GM12878 (cell line): Measurements from ENCODE around the gene DNASE1L3.

Experiments
- CTCF ChIP-seq, 3 experiments: IDR thresholded peaks in 2 of 3; conservative IDR thresholded peaks in 1 of 3; 2 replicates each; pipeline ENCODE4 v1.5.1; 2011; ENCODE audit warnings: low read depth in 3 of 3, low read length in 3 of 3, mild to moderate bottlenecking in 3 of 3, control low read depth in 2 of 3, moderate library complexity in 2 of 3, inconsistent platforms in 1 of 3, mixed read lengths in 1 of 3; ENCODE audit not compliant: control insufficient read depth in 2 of 3, insufficient read depth in 1 of 3; ENCODE audit errors: extremely low read depth in 1 of 3
- GABPA ChIP-seq: IDR thresholded peaks from 2 replicates; pipeline ENCODE4 v1.6.1; 2014; ENCODE audit warnings: antibody characterized with exemption, low read depth, mild to moderate bottlenecking, inconsistent platforms
- POLR2A ChIP-seq: IDR thresholded peaks from 2 replicates; pipeline ENCODE4 v1.6.1; 2011; ENCODE audit warnings: low read depth, mild to moderate bottlenecking, low read length
- POLR2AphosphoS5 ChIP-seq: IDR thresholded peaks from 2 replicates; pipeline ENCODE4 v1.6.1; 2011; ENCODE audit warnings: mild to moderate bottlenecking, low read length, inconsistent platforms
- TF ChIP-seq, protein P1 (sequence below): IDR thresholded peaks from 2 replicates; pipeline ENCODE4 v1.6.1; 2012; ENCODE audit warnings: mild to moderate bottlenecking, low read depth, low read length

DNA sequence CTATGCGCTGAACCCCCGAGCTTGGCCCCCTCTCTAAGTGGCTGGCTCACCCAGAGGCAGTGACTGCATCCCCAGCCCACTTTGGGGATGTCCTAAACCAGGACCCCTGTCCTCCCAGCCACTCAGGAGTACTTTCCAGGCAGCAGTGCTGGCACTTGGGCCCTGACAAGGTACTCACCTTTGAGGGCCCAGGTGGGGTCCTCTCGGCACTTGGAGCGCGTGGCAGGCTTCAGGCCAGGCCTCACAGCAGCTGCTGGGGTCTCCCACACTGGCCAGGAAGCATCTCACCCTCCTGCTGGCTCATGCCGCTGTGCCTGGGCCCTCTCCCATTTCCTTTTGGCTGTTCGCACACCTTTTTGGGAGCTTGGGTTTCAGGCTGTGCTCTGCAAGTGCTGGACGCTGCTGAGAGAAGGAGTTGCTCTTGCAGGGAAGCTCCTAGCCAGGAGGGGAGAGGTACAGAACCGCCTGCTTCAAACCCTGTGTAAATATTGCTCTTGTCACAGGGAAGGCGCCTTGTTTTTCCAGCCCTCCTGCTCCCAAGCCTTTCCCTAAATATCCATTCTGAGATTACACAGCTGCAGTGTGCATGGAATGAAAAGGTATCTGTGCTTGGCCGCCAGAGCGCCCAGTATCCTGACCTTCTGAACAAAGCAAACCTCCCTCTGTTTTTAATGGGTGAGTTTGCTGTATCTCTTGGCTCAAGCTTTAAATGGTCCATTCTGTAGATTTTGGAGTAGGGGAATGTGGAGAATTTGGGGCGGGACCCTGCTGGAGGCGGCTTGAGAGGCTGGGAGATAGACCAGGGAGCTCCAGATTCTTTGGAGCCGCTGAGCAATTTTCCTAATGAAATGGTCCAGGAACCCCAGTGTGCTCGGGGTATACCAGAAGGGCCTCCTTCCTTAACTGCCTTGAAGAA lies 45.6 kb downstream of the DNASE1L3 start:
- TF ChIP-seq POLR2AphosphoS5, result no peak
- TF ChIP-seq POLR2A, result no peak
- TF ChIP-seq CTCF (IDR thresholded peaks at IDR 0.05 in 2 of 3, conservative IDR thresholded peaks at IDR 0.05 in 1 of 3; ENCODE audit: control insufficient read depth in 2 of 3, extremely low read depth in 1 of 3, insufficient read depth in 1 of 3, low read depth in 3 of 3, low read length in 3 of 3), result no peak
- TF ChIP-seq, protein P1, sequence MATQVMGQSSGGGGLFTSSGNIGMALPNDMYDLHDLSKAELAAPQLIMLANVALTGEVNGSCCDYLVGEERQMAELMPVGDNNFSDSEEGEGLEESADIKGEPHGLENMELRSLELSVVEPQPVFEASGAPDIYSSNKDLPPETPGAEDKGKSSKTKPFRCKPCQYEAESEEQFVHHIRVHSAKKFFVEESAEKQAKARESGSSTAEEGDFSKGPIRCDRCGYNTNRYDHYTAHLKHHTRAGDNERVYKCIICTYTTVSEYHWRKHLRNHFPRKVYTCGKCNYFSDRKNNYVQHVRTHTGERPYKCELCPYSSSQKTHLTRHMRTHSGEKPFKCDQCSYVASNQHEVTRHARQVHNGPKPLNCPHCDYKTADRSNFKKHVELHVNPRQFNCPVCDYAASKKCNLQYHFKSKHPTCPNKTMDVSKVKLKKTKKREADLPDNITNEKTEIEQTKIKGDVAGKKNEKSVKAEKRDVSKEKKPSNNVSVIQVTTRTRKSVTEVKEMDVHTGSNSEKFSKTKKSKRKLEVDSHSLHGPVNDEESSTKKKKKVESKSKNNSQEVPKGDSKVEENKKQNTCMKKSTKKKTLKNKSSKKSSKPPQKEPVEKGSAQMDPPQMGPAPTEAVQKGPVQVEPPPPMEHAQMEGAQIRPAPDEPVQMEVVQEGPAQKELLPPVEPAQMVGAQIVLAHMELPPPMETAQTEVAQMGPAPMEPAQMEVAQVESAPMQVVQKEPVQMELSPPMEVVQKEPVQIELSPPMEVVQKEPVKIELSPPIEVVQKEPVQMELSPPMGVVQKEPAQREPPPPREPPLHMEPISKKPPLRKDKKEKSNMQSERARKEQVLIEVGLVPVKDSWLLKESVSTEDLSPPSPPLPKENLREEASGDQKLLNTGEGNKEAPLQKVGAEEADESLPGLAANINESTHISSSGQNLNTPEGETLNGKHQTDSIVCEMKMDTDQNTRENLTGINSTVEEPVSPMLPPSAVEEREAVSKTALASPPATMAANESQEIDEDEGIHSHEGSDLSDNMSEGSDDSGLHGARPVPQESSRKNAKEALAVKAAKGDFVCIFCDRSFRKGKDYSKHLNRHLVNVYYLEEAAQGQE, result no peak
- no peak for TF ChIP-seq GABPA
